Dendritic cell treated with granulocyte-macrophage colony-stimulating factor and Interleukin-4, amounts not matched to agents 40 ng/mL and 50 ng/mL, for 4 days (primary cell): Measurements from ENCODE around the gene H2BK1.

ENCODE experiments used
- H3K27ac Mint-ChIP-seq: one replicate; pipeline ENCODE4 v1.8.0; 2022; ENCODE audit warnings: mild to moderate bottlenecking, mixed read lengths
- H3K27me3 Mint-ChIP-seq: one replicate; pipeline ENCODE4 v1.8.0; 2022; ENCODE audit warnings: mild to moderate bottlenecking, mixed read lengths
- H3K36me3 Mint-ChIP-seq: one replicate; pipeline ENCODE4 v1.8.0; 2022; ENCODE audit warnings: low read depth, mixed read lengths
- H3K4me1 Mint-ChIP-seq: one replicate; pipeline ENCODE4 v1.8.0; 2022; ENCODE audit warnings: low read depth, mixed read lengths
- H3K4me3 Mint-ChIP-seq: one replicate; pipeline ENCODE4 v1.8.0; 2022; ENCODE audit warnings: mild to moderate bottlenecking, moderate library complexity, mixed read lengths
- H3K9me3 Mint-ChIP-seq: one replicate; pipeline ENCODE4 v1.8.0; 2022; ENCODE audit warnings: mixed read lengths
- intact Hi-C: fragments of 100-400 bp; cut with micrococcal nuclease; formaldehyde crosslinking; loops from one replicate; pipeline ENCODE4 v1.15.0; 2022

H2BK1 gene

GRCh38 chr7:151195616-151196450 lies 14.5 kb downstream of the H2BK1 start:
- intact Hi-C loops = no loop called here

DNA sequence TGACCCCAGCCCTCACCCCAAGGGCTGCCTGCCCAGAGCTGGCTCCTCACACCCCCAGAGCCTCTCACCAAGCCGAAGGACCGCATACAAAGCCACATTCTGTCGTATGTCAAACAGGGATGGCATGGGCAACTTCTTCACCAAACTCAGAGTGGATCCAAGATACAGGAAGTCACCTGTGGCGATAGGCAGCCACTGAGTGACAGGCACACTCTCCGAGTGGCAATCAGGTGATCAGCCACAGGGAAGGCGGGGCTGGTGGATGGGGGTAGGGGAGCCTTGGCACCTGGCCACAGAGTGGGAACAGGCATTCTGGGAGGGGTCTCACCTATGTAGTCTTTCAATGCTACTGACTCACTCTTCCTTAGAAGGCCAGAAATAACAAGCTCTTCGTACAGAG lies 16.1 kb downstream of the H2BK1 start:
- H3K27me3 Mint-ChIP-seq = peaks cover 16% of the 10 kb centered on the region
- H3K4me3 Mint-ChIP-seq = no peak overlapping the region
- H3K27ac Mint-ChIP-seq = no peak overlapping the region
- no peaks in the 10 kb centered on the region for H3K4me1 Mint-ChIP-seq
- no peaks in the 10 kb centered on the region for H3K36me3 Mint-ChIP-seq
- intact Hi-C loops = no loop called here
- no peaks in the 10 kb centered on the region for H3K9me3 Mint-ChIP-seq

More at GRCh38 chr7:151195616-151196450, 14.5 kb downstream of the H2BK1 start:
- Mint-ChIP-seq H3K36me3 (no peaks in the 10 kb centered on the region), H3K27me3 (peaks cover 17% of the 10 kb centered on the region), H3K9me3 (no peaks in the 10 kb centered on the region), H3K4me1 (no peaks in the 10 kb centered on the region), H3K4me3 (no peak overlapping the region), H3K27ac (no peak overlapping the region)

GRCh38 chr7:151193203-151193978 lies 16.9 kb downstream of the H2BK1 start:
- Mint-ChIP-seq H3K27ac (no peak overlapping the region), H3K36me3 (no peaks in the 10 kb centered on the region), H3K4me1 (no peaks in the 10 kb centered on the region), H3K27me3 (peaks cover 18% of the 10 kb centered on the region), H3K9me3 (no peaks in the 10 kb centered on the region), H3K4me3 (no peak overlapping the region)
- intact Hi-C loops = no loop called here

- Mint-ChIP-seq H3K27ac (no peak overlapping the region), H3K9me3 (no peaks in the 10 kb centered on the region), H3K27me3 (peaks cover 18% of the 10 kb centered on the region), H3K4me3 (no peak overlapping the region), H3K4me1 (no peaks in the 10 kb centered on the region), H3K36me3 (no peaks in the 10 kb centered on the region)
- intact Hi-C loops = no loop called here
These were observed 18.2 kb downstream of the H2BK1 start for GRCh38 chr7:151192002-151192539.

DNA sequence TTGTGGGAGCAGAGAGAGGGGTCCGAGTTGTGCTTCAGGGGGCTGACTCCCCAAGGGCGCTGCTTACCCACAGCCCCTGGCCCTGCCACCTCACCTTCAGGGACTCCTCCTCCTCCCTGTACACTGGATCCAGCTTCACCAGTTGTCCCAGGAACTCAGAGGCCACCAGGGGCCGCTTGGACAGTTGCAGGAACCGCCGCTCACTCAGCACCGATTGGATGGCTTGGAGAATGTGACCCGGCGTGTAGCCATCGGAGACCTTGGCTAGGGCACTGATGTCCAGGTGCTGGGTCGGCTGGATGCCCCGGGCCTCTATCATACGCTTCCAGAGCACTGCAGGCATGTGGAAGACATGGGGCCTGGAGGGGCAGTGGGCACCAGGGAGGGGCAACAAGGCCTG lies 18.7 kb downstream of the H2BK1 start:
- peaks cover 18% of the 10 kb centered on the region for H3K27me3 Mint-ChIP-seq
- intact Hi-C loops = no loop called here
- H3K27ac Mint-ChIP-seq = no peak overlapping the region
- no peaks in the 10 kb centered on the region for H3K36me3 Mint-ChIP-seq
- H3K4me1 Mint-ChIP-seq = no peaks in the 10 kb centered on the region
- H3K9me3 Mint-ChIP-seq = no peaks in the 10 kb centered on the region
- H3K4me3 Mint-ChIP-seq = no peak overlapping the region

DNA sequence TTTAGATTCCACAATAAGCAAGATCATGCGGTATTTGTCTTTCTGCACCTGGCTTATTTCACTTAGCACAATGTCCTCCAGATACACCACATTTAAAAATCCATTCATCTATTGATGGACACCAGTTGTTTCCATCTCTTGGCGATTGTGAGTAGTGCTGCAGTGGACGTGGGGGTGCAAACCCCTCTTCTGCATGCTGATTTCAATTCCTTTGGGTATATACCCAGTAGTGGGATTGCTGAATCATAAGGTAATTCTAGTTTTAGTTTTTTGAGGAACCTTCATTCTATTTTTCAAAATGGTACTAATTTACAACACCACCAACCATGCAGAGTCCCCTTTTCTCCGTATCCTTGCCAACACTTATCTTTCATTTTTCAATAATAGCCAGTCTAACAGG lies 21.2 kb downstream of the H2BK1 start:
- H3K4me1 Mint-ChIP-seq = no peaks in the 10 kb centered on the region
- intact Hi-C loops = no loop called here
- H3K27me3 Mint-ChIP-seq = peaks cover 14% of the 10 kb centered on the region
- no peak overlapping the region for H3K4me3 Mint-ChIP-seq
- no peak overlapping the region for H3K27ac Mint-ChIP-seq
- no peaks in the 10 kb centered on the region for H3K9me3 Mint-ChIP-seq
- H3K36me3 Mint-ChIP-seq = no peaks in the 10 kb centered on the region

DNA sequence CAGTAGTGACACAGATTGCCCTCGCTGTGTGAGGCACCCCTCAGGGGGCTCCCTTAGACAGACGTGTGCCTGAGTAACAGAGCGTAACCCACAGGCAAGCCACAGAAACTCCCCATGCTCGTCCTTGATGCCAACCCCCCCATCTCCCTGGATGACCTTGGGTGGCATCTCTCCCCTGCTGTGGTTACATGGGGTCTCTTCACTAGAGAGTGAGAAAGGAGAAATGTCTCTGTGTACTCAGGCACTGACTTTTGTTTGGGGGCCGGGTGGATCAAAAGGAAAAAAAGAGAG lies 22.1 kb downstream of the H2BK1 start:
- intact Hi-C loops = no loop called here

GRCh38 chr7:151187409-151188251 lies 22.7 kb downstream of the H2BK1 start:
- Mint-ChIP-seq H3K27me3 (peaks cover 13% of the 10 kb centered on the region), H3K4me3 (no peak overlapping the region), H3K4me1 (no peaks in the 10 kb centered on the region), H3K9me3 (no peaks in the 10 kb centered on the region), H3K27ac (no peak overlapping the region), H3K36me3 (no peaks in the 10 kb centered on the region)
- intact Hi-C loops = no loop called here

More for the DNA sequence above, 22.1 kb downstream of the H2BK1 start:
- Mint-ChIP-seq H3K9me3 (no peaks in the 10 kb centered on the region), H3K27me3 (peaks cover 15% of the 10 kb centered on the region), H3K27ac (no peak overlapping the region), H3K4me1 (no peaks in the 10 kb centered on the region), H3K36me3 (no peaks in the 10 kb centered on the region), H3K4me3 (no peak overlapping the region)

DNA sequence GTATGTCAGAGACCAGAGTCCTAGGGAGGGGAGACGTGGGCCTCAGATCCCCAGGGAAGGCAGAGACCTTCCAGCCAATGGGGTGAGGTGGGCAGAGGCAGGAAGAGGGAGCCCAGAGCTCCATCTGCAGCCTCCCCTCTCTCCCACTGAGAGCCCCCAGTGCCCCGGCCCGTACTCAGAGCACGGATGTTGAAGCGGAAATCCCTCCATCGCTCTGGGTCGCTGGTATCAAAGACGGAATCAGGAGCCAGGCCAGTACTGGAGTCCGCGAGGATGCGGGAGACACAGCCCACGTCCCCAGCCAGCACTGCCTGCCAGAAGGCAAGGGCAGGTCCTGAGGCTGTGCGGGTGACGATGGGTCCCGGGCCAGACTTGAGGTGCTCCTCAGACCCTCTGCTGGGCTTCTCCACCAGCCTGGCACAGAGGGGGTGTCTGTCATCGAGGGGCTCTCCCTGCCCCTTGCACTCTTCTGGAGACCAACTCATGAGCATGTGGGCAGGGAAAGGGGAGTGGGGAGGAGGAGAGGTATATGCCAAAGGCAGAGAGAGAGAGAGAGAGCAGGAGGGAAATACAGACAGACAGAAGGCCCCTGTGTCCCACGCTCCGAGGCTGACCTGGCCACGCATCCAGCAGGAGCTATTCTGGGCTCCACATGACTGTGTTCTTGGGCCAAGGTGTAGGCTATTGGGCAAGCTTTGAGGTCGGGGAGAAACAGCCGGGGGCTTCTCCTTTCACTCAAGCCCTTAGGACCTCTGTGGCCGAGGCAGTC lies 23.5 kb downstream of the H2BK1 start, which contains the start of gene ASB10:
Gene ASB10 (minus strand): TSS at position 611 of the 769 bp plus-strand sequence. CDS start 120 bp downstream, at position 491.
- Mint-ChIP-seq H3K4me3 (no peak within 1 kb of the TSS), H3K36me3 (no peaks in the 10 kb centered on the region), H3K27me3 (peaks cover 15% of the 10 kb centered on the region), H3K4me1 (no peaks in the 10 kb centered on the region), H3K9me3 (no peaks in the 10 kb centered on the region), H3K27ac (no peak within 1 kb of the TSS)
- intact Hi-C loops = no loop called here

DNA sequence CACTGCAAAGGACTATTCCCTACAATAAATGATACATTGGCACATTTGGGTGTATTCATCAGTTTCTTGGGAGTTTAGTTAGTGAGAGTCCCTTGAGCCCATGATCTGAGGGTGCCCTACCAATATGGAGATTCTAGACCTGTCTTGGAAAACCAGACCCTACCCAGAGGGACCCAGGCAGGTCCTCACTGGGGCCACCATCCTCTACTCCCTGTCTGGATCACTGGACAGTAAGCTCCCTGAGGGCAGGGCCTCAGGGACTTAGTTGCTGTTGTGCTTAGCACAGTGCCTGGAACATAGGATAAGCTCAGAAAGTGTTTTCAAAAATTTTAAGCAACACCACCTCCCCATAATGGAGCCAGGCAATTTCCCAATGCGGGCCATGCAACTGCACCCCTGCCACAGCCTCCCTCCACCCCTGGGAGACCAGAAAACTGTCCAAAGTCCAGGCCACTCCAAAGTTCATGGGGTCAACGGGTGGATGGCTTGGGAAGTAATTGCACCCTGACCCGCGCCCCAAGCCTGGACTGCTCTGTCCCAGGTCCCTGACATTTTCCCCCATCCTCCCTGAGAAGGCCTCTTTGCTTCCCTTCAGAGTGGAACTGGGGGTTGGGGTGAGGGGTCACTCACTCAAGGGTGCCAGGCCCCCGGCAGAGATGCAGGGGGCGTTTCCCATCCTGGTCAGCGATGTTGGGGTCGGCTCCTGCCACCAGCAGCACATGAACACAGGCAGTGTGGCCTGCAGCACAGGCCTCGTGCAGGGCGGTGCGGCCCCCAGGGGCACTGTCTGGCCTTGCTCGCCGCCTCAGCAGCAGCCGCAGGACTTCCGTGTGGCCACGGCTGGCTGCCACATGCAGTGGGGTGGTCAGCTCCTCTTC lies 24.3 kb downstream of the H2BK1 start:
- Mint-ChIP-seq H3K27me3 (peaks cover 14% of the 10 kb centered on the region), H3K4me3 (no peak overlapping the region)

GRCh38 chr7:151181011-151181431 lies 29.3 kb downstream of the H2BK1 start:
- no peaks in the 10 kb centered on the region for H3K9me3 Mint-ChIP-seq
- no peak overlapping the region for H3K4me3 Mint-ChIP-seq
- intact Hi-C loops = no loop called here
- no peaks in the 10 kb centered on the region for H3K4me1 Mint-ChIP-seq
- H3K27ac Mint-ChIP-seq = no peak overlapping the region
- peaks cover 27% of the 10 kb centered on the region for H3K27me3 Mint-ChIP-seq
- H3K36me3 Mint-ChIP-seq = no peaks in the 10 kb centered on the region

More for the DNA sequence above, 24.3 kb downstream of the H2BK1 start:
- Mint-ChIP-seq H3K27ac (no peak overlapping the region), H3K36me3 (no peaks in the 10 kb centered on the region), H3K9me3 (no peaks in the 10 kb centered on the region), H3K4me1 (no peaks in the 10 kb centered on the region)
- intact Hi-C loops = no loop called here

- Mint-ChIP-seq H3K27ac (no peak overlapping the region), H3K27me3 (peaks cover 37% of the 10 kb centered on the region), H3K36me3 (no peaks in the 10 kb centered on the region), H3K9me3 (no peaks in the 10 kb centered on the region), H3K4me1 (no peaks in the 10 kb centered on the region), H3K4me3 (no peak overlapping the region)
- intact Hi-C loops = no loop called here
These were observed 30.3 kb downstream of the H2BK1 start for GRCh38 chr7:151179946-151180345.
